NOMO-1 treated with dmso at 0.1 percent for 144 hours (cell line): ENCODE results near the gene TUBB6.

Source experiments
- DNase-seq: peaks from one replicate; lab custom pipeline; 2025; ENCODE audit not compliant: unreplicated experiment; lab: John Stamatoyannopoulos, UW

Gene TUBB6

DNA sequence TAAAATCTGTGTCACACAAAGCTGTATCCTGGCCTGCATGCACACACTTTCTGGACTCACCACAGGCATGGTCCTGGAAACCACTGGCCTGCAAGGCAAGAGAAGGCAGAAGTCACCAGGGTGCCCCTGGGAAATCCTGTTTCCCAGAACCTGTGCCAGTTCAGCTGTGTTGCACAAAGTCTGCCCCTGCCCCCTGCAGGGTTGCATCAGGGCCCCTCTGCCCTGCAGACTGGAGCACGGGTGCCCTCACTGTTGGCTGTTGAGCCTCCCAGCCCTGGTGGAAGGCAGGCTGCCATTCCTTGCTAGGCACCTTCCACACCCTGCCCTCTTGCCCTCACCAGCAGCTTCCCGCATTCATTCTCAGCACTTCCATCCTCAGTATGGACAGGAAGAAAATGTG, 18.0 kb upstream of the TUBB6 start:
- no peak for DNase-seq

DNA sequence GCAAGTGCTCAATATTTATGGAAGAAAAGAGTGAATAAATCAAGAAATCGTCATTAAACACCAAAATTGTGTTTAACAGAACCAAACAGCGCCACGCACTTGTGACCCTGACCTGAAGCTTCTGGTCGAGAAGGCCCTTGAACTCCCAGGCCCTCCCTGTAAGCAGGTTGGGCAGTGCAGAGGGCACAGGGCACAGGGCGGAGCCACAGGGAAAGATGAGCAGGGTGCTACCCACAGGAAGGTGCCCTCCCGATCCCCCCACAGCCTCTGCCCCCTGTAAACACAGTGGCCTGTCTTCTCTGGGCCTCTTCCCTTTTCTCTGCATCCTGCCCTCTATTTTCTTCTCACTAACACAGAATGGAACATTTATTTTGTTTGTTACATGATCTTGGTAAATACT, 16.9 kb upstream of the TUBB6 start:
- DNase-seq, result no peak

DNA sequence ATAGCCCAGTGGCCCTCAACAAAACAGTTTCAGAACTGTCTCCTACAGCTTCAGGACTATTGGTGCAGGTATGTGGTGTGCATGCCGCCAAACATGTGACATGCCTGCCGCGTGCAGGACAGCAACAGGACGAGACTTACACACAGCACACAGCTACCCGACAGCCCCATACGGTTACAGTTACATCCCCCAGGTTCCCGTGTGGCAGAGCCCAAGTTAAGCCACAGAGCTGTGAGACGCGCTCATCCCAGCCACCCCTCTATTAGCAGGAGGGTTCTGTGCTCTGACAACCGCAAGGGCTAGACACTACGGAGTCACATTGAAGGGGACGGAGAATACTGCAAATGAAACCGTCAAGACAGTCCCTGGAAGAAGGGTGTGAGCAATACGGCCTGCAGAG, 16.4 kb upstream of the TUBB6 start:
- no peak for DNase-seq

DNA sequence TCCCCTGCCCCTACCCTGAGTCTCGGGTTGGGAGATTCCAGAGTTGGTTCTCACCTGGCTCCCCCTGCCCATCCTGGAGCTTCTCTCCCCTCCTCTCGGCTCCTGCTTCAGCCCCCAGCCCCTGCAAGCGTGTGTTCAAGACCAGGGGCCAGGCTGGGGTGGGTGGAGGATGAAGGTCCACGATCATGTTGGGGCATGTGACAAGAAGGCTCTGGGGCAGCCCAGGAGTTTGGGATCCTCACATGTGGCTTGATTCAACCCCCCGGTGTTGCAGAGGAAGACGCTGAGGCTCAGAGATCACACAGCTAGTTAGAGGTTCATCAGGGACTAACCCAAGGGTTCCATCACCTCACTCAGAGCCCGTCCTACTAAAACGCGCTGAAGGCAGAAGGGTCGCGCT, 14.2 kb upstream of the TUBB6 start:
- DNase-seq, result no peak

DNA sequence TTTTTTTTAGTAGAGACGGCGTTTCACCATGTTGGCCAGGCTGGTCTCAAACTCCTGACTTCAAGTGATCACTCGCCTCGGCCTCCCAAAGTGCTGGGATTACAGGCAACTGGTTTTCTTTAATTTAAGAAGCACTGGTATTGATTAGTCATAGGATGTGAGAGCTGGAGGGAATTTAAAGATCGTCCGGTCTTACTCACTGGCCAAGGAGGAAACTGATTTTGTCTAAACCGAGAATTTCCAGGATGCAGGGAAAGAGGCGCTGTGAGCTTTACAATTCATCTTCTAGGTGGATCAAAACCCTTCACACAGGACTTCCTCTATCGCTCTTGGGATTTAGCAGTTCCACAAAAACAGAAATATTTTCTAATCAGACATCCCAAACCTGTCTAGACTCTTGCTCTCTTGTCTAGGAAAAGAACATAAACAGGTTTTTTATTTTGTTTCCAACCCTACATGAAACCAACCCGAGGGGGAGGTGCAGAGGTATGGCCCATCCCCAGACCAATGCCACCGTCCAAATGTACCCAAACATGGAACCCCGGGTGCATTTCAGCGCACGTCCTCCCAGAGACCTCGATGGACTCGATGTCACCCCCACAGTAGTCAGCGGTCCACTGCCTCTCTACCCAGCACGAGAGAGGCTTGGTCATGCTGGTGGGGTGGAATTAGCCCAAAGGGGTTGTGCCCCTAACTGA, 12.5 kb upstream of the TUBB6 start:
- DNase-seq, result no peak

DNA sequence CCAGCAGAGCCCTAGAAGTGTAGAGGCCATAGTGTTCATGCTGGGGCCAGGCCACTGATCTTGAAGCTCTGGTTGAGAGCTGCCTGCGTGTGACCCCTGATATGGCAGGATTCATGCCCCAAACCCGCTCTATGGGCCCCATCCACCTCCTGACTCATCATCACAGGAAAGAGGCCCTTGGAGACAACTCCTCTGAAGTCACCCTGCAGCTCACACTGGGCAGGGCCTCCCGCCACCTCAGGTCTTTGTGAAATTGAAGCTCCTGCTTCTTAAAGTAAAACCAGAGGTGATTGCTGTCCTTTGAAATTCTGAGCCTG, 12.0 kb upstream of the TUBB6 start:
- DNase-seq, result no peak

DNA sequence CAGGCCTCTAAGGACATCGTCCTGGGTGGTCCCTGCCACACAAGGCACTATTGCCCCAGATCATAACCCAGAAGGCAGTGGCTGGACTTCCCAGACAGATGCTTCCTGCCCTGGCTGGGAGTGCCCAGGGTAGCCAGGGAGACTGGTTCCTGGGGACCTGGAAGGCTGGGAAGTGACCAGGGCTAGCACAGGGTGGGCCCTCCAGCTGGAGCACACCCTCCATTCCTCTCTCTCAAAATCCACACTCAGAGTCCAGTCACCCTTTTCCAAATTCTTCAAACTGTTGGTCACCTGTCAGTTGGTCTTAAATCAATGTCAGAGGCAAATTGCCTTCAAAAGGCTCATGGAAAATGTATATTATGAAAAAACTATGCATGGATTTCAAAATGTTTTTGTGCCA, 11.6 kb upstream of the TUBB6 start:
- no peak for DNase-seq

DNA sequence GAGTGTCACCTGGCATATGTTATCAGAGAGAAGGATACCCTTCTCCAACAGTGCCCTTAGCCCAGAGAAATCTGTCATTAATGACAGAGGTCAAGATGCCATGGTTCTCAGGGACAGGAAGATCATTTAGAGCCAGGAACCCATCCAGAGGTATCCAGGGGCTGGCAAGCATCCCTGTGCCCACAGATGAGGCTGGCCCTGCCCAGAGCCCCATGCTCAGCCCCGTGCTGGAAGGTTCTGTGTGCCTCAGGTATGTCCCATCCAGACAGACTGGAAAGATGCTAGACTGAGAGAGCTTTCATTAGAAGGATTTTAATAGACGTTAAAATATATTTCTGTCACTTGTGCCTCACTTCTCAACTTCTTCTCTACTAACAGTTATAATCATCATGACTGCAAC, 8.2 kb upstream of the TUBB6 start:
- no peak for DNase-seq

DNA sequence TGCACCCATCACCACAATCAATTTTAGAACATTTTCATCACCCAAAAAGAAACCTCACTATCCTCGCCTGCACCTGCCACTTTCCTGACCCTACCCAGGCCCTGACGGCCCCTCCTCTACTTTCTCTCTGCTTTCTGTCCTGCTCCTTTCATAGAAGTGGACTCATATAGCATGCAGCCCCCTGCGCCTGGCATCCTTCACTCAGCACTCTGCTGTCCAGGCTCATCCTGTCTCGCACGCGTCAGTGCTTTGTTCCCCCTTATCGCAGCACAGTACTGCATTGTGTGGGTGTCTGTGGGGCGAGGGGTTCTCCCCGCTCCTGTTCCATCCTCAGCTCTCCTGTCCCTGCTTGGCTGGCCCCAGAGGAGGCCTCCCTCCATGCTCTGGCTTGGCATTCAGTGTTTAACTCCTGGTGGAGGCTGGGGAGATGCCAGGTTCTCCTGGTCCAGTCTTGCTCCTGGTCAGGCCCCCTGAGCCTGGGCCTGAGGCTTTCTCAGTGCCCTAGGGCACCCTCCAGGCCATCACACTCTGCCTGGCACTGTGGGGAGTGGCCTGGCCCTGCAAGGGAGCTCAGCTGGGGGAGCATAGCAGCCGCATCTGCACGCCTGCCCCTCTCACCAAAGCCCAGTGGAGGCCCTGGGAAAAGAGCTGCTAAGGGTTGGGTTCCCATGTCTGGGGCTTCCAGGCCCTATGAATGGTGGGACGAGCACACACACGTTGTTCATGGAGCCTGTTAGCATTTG, 6.6 kb upstream of the TUBB6 start:
- DNase-seq, result no peak

DNA sequence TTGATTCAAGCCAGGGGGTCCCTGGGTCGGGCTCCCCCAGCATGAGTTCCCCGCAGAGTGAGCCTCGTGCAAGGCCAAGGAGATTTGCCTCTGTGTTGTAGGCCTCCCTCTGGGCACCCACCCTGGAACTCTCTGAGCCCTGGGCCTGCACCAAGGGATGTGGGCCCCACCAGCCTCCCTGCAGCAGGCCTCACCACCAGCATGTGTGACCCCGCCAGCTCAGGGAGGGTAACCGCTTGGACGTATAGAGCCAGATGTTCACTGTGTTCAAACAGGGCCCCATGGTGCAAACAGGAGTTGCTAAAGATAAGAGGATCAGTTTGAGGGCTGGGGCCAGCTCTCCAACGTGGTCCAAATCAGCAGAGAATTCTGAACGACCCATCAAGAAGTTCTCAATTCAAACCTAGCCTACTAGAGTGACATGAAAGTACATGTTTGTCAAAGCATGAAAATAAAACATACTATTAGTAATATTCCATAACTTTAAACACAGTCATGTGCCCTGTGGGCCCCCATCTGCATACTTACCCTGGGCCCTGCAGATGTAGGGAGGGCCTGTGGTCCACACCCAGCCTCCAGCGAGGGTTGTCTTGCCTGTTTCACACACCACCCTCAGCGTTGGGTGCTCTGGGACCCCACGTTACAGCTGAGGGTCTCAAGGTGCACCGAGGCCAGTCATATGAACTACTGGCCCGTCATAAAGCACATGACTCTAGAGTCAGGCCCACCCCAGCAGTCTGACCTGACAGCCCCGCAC, 5.5 kb upstream of the TUBB6 start:
- DNase-seq, result no peak

DNA sequence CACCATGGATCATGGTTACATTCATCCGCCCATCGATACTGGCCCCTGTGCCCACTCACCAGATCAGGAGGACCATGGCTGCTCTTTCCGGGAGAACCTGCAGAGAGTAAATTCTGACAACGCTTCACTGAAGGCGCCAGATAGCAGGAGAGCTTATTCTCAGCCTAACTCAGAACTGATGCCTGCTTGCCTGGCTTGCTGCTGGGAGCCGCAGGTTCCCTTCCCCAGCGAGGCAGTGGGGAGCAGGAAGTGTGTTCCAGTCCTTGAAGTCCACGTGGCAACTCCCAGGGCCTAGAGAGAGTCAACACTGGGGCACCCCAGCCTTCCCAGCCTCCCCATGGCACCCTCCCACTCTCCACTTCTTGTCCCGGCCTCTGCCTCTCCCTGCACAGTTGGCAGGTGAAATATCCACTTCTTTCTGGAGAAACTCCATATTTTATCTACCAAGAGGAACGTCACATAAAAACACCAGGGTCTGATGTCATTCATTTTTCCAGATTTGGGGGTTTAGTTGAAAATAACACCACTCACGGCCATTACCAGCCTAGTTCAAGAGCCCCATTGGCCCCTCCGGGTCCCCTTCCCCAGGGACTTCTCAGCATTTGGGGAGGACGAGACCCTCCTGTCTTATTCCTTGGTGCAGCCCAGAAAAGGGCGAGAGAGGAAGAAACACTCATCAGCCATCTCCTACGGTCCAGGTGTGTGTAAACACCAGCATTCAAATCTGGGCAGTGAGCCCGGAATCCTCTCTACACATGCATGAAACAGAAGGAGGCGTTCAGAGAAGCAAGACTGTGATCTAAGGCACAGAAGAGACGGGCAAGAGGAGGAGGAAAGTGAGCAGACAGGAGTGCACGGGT, 3.5 kb upstream of the TUBB6 start:
- DNase-seq, result no peak

DNA sequence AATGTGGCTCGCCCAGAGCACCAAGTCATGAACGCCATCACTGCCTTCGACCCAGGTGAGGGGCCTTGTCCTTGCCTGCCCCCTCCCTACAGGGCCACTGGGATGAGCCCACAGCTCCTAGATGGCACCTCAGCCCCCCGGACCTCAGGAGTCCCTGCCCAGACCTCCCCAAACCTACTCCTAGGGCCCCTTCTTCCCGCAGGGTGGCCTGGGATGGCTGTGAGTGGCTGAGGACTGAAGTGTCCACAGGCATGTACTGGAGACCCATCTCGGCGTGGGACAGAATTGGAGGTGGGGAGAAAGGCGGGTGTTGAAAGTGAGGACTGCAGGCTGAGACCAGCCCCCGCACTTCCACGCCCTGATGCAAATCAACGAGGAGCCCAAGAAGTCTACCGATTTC, 2.8 kb upstream of the TUBB6 start:
- no peak for DNase-seq

DNA sequence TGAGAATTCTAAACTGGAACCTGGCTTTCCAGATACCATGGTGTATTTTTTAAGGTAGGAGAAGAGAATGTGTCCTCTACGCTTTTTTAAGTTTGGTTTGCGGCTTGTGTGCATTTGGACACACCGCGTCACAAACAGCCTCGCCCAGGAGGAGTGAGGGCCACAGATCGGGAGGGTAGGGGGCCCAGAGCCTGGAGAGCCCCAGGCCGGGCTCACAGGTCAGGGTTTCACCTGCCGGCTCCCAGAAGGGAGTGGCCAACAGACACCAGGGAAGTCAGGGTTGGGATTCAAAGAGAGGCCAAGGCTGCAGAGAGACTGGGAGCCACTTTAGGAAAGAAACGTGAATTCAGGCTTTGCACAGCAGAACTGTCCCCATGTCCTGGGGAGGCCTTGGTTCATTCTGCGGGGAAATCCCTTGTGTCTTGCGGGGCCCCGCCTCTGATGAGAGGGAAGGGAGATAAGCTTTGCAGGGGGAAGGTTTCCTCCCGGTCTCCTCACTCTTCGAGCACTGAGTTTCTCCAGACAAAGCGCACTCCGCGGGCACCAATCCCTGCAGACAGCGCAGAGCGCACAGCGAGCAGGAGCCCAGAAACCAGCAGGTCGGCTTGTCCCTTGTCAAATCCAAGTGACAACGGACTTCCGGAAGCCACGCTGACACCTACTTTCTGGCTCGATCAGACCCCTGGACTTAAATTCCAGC, 2.0 kb upstream of the TUBB6 start:
- DNase-seq, result no peak

DNA sequence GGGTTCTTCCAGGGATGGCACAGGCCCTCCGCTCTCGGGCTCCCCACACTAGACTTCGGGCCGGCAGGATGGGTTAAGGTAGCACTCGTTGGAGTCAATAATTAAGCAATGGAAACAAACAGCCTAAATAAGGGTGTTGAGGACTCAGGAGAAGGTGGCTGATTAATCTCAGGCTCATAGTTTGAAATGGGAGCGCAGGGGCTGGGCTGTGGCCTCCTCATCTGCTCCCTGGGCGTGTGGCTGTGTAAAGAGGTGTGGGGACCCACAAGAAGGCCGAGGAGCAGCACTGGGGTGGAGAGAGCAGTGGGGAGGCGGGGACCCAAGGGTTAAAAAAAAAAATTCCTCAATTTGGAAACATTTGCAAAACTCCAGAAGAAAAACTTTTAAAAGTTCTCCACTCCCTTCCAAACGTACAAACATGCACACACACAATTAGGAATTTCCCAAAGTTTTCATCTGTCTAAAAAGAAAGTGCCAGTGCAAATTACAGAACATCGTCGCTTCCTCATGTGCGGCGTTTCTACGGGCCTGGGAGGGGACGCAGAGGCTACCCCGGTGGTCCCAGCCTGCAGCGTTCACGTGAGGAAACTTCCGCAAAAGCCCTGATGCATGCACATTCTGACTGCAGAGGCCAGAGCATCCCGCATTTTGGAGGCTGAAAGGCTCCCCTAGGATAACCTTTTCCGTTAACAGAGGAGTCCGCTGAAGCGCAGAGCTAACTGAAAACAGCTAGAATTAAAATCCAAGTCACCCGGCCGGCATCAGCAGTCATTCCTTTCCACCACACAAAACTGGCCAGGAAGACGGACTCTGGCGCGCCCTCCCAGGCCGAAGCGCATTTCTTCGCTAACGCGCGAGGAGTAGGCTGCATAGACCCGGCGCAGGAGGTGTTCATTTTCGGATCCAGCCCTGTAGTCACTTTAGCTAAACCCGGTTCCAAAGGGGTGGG, 1.0 kb upstream of the TUBB6 start:
- no peak for DNase-seq

DNA sequence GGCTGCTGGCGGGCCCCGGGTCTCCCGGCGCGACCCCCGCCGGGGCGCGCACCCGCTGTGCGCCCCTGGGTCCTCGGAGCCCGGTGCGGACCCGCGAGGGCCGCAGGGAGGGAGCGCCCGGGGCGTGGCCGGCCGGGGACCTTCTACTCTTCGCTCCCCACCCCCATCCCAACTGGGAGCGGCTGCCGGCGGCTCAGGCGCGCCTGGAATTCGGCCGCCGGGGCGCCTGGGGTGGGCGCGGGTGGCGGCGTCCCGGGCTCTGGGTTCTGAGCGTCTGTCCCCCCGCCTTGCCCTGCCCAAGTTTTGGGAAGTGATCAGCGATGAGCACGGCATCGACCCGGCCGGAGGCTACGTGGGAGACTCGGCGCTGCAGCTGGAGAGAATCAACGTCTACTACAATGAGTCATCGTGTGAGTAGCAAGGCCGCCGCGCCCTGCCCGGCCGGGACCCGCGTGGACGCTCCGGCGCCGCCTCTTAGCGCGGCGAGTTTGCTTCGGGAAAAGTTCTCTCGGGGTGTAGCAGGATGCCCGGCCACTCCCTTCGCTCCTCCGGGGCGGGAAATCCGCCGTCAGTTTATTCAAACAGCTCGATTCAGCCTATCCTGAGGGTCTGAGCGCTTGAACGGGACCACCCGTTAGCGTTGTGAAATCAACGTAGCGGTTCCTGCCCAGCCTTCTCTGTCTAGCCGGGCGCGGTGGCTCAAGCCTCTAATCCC, 502 bp downstream of the TUBB6 start:
- peak; percentile 46 for DNase-seq

DNA sequence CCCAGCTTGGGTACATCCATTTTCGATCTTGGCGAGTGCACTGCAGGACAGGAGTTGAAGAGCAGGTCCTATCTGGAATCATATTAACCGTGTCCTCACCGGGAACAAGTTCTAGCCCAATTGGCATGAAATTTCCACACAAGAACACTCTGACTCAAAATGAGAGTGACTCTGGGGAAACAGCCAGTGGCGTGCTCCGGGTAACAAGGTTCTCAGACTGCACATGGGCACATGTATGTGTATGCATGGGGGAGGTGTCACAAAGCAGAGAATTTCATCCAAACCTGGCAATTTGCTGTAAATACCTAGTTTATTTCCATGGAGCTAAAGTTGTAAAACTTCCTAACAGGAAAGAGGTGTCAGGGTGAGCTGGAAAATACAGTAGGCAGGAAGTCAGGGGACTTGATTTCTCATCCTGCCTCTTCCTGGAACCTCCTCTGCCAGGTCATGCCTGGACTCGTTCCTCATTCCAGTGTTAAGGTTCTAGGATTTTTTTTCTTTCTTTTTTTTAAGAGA, 1.7 kb downstream of the TUBB6 start:
- no peak for DNase-seq

DNA sequence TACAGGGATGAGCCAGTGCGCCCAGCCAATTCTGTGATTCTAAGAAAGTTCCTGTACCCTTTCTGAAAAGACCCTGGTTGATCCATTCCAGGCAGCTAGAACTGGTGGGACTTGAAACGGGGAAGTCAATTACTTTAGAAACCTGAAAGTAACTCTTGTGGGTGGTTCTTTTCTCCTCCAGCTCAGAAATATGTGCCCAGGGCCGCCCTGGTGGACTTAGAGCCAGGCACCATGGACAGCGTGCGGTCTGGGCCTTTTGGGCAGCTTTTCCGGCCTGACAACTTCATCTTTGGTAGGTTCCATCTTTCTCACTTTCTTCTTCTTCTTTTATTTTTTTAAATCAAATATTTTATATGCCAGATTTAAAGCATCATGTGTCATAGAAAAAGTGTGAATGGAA, 2.7 kb downstream of the TUBB6 start:
- DNase-seq, result no peak

DNA sequence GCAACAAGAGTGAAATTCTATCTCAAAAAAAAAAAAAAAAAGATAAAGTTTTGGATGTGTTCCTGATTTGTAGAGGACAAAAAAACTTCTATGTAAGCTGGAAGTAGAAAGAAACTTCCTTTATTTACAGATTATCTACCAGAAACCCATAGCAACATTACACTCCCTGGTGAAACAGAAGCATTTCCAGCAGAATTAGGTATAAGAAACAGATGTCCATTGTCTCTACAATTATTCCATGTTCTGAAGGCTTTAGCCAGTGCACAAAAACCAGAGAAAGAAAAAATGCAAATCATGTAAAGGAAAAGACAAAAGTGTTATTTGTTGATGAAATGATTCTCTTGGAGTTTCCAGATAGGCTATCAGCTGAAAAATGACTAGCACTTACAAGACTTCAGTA, 4.9 kb downstream of the TUBB6 start:
- no peak for DNase-seq
